DMS53 treated with DMSO at 0.1 percent for 48 hours (cell line): ENCODE results near the gene ARHGEF3.
"Not testable (repeated sequence)": the region's sequence is repeated elsewhere in the genome, so short reads cannot be mapped to it uniquely, and the experiment has no call there.

Experiments used
- DNase-seq: peaks from one replicate; lab custom pipeline; 2025; ENCODE audit not compliant: unreplicated experiment; lab: John Stamatoyannopoulos, UW

ARHGEF3 gene

GRCh38 chr3:56775838-56776555, 25.8 kb downstream of the ARHGEF3 start:
- no peak for DNase-seq

GRCh38 chr3:56775445-56775837, 26.3 kb downstream of the ARHGEF3 start:
- no peak for DNase-seq

- DNase-seq, result no peak
Observed at GRCh38 chr3:56773986-56774385, 27.8 kb downstream of the ARHGEF3 start.

DNA sequence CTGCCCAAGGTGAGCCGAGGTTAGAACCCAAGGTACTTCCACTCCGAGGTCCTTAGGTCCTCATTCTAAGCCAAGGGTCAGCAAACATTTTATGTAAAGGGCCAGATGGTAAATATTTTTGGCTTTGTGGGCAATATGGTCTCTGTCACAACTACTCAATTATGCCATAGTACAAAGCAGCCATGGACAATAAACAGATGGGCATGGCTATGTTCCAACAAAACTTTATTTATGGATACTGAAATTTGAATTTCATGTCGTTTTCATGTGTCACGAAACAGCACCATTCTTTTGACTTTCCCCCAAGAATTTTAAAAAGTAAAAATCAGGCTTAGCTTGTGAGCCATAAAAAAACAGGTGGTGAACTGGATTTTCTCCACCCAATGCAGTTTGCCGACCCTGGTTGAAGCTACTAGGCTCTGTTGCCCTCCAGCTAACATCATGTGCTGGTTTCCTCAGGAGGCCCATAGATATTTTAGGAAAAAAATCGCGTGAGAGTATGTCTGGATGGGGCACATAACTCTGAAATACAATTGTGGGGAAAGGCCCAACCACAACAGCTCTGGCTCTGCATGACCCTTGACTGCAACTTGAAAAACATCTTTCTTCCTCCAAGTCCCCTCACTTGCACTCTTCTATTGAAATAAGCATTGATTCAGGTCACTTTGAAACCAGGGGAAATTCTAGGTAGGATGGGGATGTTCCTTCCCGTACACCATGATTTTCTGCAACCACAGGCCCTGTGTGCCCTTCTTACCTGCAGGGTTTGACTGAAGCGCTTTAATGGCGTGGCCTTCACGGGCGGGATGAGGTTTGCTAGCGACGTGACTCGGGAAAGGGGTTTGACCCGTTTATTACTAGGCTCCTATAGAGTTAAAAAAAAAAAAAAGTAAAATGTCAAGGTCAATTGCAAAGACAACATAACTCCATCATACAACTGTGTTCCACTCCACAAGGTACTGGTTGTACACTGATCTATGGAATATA, 28.5 kb downstream of the ARHGEF3 start:
- DNase-seq, result no peak

- DNase-seq, result no peak
Observed at GRCh38 chr3:56771376-56771775, 30.4 kb downstream of the ARHGEF3 start.

DNA sequence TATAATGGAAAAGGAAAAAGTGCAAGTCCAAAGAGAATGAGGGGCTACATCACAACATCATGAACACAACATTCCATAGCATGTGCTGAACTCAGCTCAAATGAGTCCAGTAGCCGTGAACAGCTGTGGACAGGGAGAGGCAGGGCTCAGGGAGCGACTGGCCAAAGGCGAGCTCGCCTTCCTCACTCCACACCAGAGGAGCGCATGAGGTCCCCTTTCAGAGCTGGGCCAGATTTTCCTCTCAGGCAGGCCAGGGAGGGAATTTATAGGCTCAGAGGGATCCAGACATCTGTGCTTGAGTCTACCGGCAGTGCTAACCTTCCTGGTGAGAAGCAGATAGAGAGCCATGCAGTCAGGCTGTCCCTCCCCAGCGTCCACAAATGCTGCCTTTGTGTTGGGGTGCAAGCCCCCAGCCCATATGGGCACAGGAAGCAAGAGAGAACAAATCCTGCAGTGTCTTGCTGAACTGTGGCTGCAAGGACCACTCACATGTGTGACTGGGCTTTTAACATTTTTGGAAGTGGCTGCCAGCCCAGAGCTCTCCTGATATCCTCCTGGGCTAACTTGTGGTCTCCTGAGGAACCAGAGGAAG, 32.5 kb downstream of the ARHGEF3 start:
- no peak for DNase-seq

- no peak for DNase-seq
Observed at GRCh38 chr3:56764904-56765547, 36.7 kb downstream of the ARHGEF3 start.

- no peak for DNase-seq
Observed at GRCh38 chr3:56764184-56764583, 37.6 kb downstream of the ARHGEF3 start.

- DNase-seq, result no peak
Observed at GRCh38 chr3:56763233-56763632, 38.5 kb downstream of the ARHGEF3 start.

- DNase-seq, result no peak
Observed at GRCh38 chr3:56762718-56763117, 39.0 kb downstream of the ARHGEF3 start.

- DNase-seq, result no peak
Observed at GRCh38 chr3:56761887-56762651, 39.7 kb downstream of the ARHGEF3 start.

DNA sequence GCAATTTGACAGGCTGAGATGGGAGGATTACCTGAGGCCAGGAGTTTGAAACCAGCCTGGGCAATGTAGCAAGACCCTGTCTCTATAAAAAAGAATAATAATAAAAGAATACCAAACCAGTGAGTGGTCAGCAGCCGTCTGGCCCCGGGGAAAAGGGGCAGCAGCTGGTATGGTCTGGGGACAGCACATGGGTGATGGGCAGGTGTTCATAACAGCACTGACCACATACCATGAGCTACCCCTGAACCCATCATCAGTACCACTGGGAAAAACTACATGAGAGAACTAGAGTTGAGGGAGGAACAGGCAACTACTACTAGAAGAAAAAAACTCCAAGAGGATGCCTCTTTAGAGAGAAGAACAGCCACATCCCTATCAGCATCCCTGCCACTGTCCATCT, 40.7 kb downstream of the ARHGEF3 start:
- DNase-seq, result no peak

DNA sequence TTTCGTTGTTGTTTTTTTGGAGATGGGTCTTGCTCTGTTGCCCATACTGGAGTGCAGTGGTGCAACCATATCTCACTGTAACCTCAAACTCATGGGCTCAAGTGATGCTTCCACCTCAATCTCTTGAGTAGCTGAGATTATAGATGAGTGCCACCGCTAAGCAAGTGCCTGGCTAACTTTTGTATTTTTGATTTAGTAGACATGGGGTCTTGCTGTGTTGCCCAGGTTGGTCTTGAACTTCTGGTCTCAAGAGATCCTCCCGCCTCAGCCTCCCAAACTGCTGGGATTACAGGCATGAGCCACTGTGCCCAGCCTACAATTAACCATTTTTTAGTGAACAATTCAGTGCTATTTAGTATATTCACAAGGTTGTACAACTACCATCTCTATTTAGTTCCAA, 42.2 kb downstream of the ARHGEF3 start:
- DNase-seq, result no peak

DNA sequence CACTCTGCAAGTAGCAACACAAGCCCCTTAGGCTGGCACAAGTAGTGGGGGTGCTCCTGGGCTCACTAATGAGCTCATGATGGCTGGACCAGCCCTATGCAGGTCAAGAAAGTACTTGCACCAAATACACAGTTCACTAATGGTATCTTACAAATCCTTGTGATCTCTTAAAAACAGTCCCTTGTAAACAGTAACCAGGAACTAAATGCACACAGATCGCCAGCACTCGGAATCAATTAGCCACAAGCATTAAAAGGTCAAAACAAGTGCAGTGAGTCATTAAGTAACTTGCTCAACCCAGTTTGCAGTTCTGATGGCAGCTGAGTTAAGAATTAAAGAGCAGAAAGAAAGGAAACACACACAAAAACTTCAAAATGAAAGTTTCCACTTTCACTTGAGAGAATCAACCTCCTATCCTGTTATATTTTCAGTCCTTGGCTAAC, 43.2 kb downstream of the ARHGEF3 start:
- DNase-seq, result no peak

DNA sequence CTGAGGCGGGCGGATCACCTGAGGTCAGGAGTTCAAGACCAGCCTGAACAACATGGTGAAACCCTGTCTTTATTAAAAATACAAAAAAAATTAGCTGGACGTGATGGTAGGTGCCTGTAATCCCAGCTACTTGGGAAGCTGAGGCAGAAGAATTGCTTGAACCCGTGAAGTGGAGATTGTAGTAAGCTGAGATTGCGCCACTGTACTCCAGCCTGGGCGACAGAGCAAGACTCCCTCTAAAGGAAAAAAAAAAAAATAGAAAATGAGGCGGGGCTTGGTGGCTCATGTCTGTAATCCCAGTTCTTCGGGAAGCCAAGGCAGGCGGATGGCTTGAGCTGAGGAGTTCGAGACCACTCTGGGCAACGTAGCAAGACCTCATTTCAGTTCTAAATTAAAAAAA, 43.7 kb downstream of the ARHGEF3 start:
- not testable (repeated sequence) for DNase-seq

DNA sequence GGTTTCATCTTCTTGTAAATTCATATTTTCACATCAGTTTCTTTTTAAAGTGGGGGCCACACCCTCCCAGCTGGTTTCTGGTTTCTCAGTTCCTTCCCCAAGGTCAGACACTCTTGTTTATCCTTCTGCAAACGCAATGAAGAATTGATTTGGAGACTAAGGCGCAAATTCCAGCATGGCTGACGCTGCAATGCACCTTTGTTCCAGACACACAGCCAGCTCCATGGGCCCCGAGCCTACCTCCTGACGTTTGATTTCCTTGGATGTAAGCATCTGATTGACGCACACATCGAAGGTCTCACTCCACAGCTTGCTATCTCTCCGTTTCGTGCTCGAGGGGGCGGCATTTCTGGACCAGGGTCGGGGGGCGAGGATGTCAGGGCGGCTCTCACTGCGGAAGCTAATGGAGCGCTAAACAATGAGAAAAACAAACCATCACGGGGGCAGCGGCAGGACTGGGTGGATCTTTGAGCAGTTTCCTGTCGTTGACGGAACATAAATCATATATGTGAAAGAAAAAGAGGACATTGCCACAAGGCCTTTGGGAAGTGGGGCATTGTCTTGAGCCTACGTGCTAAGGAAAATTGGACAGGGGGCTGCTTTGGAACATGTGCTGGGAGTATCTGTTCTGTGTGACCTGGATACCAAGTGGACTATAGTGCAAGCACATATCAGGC, 46.9 kb downstream of the ARHGEF3 start:
- DNase-seq, result no peak

- no peak for DNase-seq
Observed at GRCh38 chr3:56753206-56753820, 48.4 kb downstream of the ARHGEF3 start.

GRCh38 chr3:56751056-56751707, 50.6 kb downstream of the ARHGEF3 start:
- no peak for DNase-seq

- DNase-seq, result no peak
Observed at GRCh38 chr3:56748663-56749231, 53.0 kb downstream of the ARHGEF3 start.
